ENCODE measurements around the gene MOV10L1. TPM values are rescaled to one million over a fixed set of nuclear protein-coding genes. Genes with fewer than 3 reads are reported as not detected.

MOV10L1 gene
- total and polyA plus RNA-seq, 4 donors = 0.27 to 11.9 (median 0.43) TPM

DNA sequence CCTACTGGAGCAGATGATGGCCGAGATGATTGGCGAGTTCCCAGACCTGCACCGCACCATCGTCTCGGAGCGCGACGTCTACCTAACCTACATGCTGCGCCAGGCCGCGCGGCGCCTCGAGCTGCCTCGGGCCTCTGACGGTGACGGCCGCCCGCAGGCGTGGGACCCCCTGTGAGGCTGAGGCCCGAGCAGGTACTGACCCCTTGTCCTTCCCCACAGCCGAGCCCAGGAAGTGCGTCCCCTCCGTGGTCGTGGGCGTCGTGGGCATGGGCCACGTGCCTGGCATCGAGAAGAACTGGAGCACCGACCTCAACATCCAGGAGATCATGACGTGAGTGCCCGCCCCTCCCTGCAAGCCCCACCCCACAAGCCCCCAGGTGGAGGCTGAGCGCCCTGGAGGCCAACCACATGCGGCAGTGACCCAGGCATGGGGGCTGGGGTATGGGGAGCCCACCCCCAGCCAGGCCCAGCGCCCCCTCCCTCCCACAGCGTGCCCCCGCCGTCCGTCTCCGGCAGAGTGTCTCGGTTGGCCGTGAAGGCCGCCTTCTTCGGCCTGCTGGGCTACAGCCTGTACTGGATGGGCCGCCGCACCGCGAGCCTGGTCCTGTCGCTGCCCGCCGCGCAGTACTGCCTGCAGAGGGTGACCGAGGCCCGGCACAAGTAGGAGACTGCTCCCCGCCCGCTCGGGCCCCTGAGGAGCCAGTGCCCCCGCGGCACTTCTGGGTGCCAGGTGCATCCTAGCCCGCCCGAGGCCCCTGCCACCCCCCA lies 108.2 kb downstream of the MOV10L1 start:
- no peak for ATAC-seq (ENCODE audit: insufficient read depth, low FRiP score)
- no peak overlapping the region for H3K27ac ChIP-seq (ENCODE audit: low read depth in 1 of 2, low read length in 1 of 2)
- 95% methylated on average over 60 to 61 of the region's 61 CpGs for WGBS, 2 donors
- TF ChIP-seq, protein P1, sequence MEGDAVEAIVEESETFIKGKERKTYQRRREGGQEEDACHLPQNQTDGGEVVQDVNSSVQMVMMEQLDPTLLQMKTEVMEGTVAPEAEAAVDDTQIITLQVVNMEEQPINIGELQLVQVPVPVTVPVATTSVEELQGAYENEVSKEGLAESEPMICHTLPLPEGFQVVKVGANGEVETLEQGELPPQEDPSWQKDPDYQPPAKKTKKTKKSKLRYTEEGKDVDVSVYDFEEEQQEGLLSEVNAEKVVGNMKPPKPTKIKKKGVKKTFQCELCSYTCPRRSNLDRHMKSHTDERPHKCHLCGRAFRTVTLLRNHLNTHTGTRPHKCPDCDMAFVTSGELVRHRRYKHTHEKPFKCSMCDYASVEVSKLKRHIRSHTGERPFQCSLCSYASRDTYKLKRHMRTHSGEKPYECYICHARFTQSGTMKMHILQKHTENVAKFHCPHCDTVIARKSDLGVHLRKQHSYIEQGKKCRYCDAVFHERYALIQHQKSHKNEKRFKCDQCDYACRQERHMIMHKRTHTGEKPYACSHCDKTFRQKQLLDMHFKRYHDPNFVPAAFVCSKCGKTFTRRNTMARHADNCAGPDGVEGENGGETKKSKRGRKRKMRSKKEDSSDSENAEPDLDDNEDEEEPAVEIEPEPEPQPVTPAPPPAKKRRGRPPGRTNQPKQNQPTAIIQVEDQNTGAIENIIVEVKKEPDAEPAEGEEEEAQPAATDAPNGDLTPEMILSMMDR (IDR thresholded peaks at IDR 0.05; ENCODE audit: control extremely low read depth, extremely low read depth) = no peak
- H3K36me3 ChIP-seq (ENCODE audit: control insufficient read depth in 4 of 4, insufficient read depth in 4 of 4, low read length in 4 of 4) = peaks cover 2 to 52% (median 9%) of the 10 kb centered on the region in 4 donors
- no peak for DNase-seq
- no peaks in the 10 kb centered on the region for H3K9me3 ChIP-seq (ENCODE audit: control insufficient read depth in 4 of 4, insufficient read depth in 3 of 4, low read length in 3 of 4)
- no peaks in the 10 kb centered on the region for H3K27me3 ChIP-seq (ENCODE audit: control insufficient read depth in 3 of 3, insufficient read depth in 3 of 3, low read length in 2 of 3)
- H3K4me3 ChIP-seq = no peak overlapping the region
- H3K4me1 ChIP-seq (ENCODE audit: control insufficient read depth in 5 of 5, insufficient read depth in 5 of 5, low read length in 5 of 5) = peaks cover 0 to 17% (median 0%) of the 10 kb centered on the region in 5 donors
- H3K9ac ChIP-seq (ENCODE audit: insufficient read depth in 1 of 2, low read length in 2 of 2) = no peak overlapping the region

DNA sequence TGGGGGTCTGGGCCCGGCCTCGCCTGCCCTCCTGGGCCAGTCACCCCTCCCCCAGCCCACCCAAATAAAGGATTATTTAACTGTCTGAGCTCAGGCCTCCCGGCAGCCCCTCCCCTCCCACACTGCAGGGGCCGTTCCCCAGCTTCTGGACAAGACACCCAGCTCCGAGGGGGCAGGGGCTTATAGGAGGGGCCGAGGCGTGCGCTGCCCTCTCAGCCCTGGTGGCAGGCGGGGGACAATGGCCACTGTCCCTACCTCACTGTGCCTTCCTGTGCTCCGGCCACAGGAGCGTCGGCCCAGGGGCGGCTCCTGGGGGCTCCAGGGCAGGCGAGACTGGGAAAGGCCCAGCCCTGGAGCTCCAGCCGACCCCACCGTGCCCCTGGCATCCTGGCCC lies 108.8 kb downstream of the MOV10L1 start:
- H3K4me3 ChIP-seq = no peak overlapping the region
- peaks cover 0 to 17% (median 0%) of the 10 kb centered on the region in 5 donors for H3K4me1 ChIP-seq (ENCODE audit: control insufficient read depth in 5 of 5, insufficient read depth in 5 of 5, low read length in 5 of 5)
- DNase-seq (no peak), ATAC-seq (ENCODE audit: insufficient read depth, low FRiP score) (no peak)
- TF ChIP-seq, protein P1 (IDR thresholded peaks at IDR 0.05; ENCODE audit: control extremely low read depth, extremely low read depth) = no peak
- no peaks in the 10 kb centered on the region for H3K27me3 ChIP-seq (ENCODE audit: control insufficient read depth in 3 of 3, insufficient read depth in 3 of 3, low read length in 2 of 3)
- no peak overlapping the region for H3K27ac ChIP-seq (ENCODE audit: low read depth in 1 of 2, low read length in 1 of 2)
- WGBS, 2 donors = 93 to 94% methylated on average over 16 of the region's 16 CpGs
- peaks cover 4 to 48% (median 12%) of the 10 kb centered on the region in 4 donors for H3K36me3 ChIP-seq (ENCODE audit: control insufficient read depth in 4 of 4, insufficient read depth in 4 of 4, low read length in 4 of 4)
- H3K9me3 ChIP-seq (ENCODE audit: control insufficient read depth in 4 of 4, insufficient read depth in 3 of 4, low read length in 3 of 4) = no peaks in the 10 kb centered on the region
- H3K9ac ChIP-seq (ENCODE audit: insufficient read depth in 1 of 2, low read length in 2 of 2) = no peak overlapping the region

DNA sequence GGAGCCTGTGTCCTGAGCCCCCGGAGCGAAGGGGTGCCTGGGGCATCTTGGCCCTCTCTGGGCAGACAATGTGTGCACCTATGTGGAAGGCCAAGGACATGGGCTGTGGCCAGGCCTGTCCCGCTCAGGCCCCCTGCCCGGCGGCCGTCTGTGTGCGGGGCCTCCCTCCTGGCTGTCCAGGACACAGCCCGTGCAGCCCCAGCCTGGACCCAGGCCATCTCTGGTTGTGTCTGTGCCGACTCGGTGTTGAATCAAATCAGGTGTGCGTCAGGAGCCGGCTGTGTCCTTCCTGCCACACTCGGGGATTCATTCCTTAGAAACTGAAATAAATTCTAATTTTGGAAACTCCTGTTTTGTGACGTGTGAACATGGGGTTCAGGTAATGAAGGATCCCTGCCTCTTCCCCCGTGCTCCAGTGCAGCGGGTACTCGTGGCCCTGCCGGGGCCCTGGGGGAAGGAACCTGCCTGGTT lies 109.5 kb downstream of the MOV10L1 start:
- H3K27me3 ChIP-seq (ENCODE audit: control insufficient read depth in 3 of 3, insufficient read depth in 3 of 3, low read length in 2 of 3) = no peaks in the 10 kb centered on the region
- H3K27ac ChIP-seq (ENCODE audit: low read depth in 1 of 2, low read length in 1 of 2) = no peak overlapping the region
- H3K9me3 ChIP-seq (ENCODE audit: control insufficient read depth in 4 of 4, insufficient read depth in 3 of 4, low read length in 3 of 4) = no peaks in the 10 kb centered on the region
- TF ChIP-seq, protein P1 (IDR thresholded peaks at IDR 0.05; ENCODE audit: control extremely low read depth, extremely low read depth) = no peak
- H3K4me3 ChIP-seq = no peak overlapping the region
- 87 to 89% methylated on average over 18 of the region's 18 CpGs for WGBS, 2 donors
- DNase-seq = no peak
- ATAC-seq (ENCODE audit: insufficient read depth, low FRiP score) = no peak
- H3K9ac ChIP-seq (ENCODE audit: insufficient read depth in 1 of 2, low read length in 2 of 2) = no peak overlapping the region
- H3K36me3 ChIP-seq (ENCODE audit: control insufficient read depth in 4 of 4, insufficient read depth in 4 of 4, low read length in 4 of 4) = peaks cover 4 to 41% (median 12%) of the 10 kb centered on the region in 4 donors
- peaks cover 0 to 17% (median 0%) of the 10 kb centered on the region in 5 donors for H3K4me1 ChIP-seq (ENCODE audit: control insufficient read depth in 5 of 5, insufficient read depth in 5 of 5, low read length in 5 of 5)
